A673 (cell line): Measurements from ENCODE around the gene ATP2A3.

Source experiments
- EZH2 ChIP-seq: fragments of 200-600 bp; sonication (generic); IDR thresholded peaks from 2 replicates; pipeline ENCODE4 v1.6.1; 2017; ENCODE audit warnings: borderline replicate concordance, low read depth, mild to moderate bottlenecking, mixed read lengths, antibody characterized with exemption, low read length; ENCODE audit not compliant: poor library complexity, severe bottlenecking
- TF ChIP-seq, protein P1 (sequence below): fragments of 300-800, 200-600 bp; sonication (generic); conservative IDR thresholded peaks from 2 replicates; pipeline ENCODE4 v1.5.1; 2017; ENCODE audit warnings: low read depth, mild to moderate bottlenecking, antibody characterized with exemption, low read length, moderate library complexity, mixed read lengths

DNA sequence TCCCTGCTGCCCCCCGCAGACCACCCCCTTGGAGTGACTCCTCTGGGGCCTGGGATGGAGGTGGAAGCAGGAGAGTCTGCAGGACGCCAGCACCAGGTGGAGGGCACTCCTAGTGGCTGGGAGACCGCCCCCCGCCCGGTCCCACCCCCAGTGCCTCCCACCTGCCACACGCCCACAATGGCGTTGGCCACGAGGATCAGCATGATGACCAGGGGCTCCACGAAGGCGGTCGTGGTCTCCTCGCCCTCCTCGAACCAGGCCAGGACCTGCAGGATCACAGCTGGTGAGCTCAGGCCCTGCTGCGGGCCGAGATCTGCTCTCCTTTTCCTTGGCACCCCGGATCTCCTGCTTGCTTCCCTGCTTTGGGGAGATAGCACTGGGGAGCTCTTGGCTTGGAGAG, 12.8 kb downstream of the ATP2A3 start:
- TF ChIP-seq, protein P1, sequence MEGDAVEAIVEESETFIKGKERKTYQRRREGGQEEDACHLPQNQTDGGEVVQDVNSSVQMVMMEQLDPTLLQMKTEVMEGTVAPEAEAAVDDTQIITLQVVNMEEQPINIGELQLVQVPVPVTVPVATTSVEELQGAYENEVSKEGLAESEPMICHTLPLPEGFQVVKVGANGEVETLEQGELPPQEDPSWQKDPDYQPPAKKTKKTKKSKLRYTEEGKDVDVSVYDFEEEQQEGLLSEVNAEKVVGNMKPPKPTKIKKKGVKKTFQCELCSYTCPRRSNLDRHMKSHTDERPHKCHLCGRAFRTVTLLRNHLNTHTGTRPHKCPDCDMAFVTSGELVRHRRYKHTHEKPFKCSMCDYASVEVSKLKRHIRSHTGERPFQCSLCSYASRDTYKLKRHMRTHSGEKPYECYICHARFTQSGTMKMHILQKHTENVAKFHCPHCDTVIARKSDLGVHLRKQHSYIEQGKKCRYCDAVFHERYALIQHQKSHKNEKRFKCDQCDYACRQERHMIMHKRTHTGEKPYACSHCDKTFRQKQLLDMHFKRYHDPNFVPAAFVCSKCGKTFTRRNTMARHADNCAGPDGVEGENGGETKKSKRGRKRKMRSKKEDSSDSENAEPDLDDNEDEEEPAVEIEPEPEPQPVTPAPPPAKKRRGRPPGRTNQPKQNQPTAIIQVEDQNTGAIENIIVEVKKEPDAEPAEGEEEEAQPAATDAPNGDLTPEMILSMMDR = no peak
- TF ChIP-seq EZH2 = no peak
